HG03066 (cell line): ENCODE measurements around the gene GKN2.
"Not testable (repeated sequence)": the region's sequence is repeated elsewhere in the genome, so short reads cannot be mapped to it uniquely, and the experiment has no call there.

ENCODE experiments used
- ATAC-seq: cut with Tn5 transposase; IDR thresholded peaks from one replicate; pipeline ENCODE4 v1.9.1; 2021; ENCODE audit warnings: low read depth; ENCODE audit not compliant: unreplicated experiment

GKN2 gene

DNA sequence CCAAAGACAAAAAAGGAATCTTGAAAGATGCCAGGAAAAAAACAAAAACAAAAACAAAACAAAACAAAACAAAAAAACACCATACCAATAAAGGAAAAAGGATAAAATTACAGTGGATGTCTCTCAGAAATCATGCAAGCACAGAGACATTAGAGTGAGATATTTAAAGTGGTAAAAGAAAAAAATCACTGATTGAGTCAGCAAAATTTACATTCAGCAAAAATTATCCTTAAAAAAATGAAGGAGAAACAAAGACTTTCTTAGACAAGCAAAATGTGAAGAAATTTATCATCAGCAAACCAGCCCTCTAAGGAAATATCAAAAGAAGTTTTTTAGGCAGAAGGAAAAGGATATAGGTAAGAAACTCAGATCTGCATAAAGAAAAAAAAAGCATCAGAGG is 11.6 kb upstream of the GKN2 start:
- ATAC-seq = no peak

DNA sequence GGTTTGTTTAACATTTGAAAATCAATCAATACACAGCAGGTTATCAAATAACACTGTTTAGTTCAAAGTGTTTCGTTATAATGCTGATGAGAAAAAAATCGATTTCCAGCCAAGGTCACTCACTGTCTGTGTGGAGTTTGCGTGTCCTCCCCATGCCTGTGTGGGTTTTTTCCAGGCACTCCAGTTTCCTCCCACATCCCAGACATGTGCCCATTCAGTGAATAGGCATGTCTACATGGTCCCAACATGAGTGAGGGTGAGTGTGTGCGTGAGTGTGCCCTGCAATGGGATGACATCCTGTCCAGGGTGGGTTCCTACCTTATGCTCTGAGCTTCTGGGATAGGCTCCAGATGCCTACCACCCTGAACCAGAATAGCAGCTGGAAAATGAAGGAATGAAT is 8.7 kb upstream of the GKN2 start:
- ATAC-seq = no peak

DNA sequence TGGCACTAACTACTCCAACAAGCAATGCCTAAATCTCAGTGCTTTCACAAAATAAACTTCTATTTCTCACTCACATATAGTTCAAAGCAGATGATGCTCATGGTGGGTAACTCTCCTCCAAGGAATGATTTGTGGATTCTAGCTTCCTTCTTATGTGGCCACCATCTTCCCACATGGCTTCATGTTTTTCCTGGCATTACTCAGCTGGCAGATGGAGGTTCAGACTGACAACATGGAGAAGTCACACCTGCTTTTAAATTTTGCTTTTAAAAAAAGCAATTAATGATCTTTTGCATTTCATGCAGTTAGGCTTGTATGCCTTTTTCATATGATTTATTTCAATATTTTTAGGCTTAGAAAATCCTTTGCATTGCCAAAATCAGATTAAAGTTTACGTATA is 6.3 kb upstream of the GKN2 start:
- no peak for ATAC-seq

DNA sequence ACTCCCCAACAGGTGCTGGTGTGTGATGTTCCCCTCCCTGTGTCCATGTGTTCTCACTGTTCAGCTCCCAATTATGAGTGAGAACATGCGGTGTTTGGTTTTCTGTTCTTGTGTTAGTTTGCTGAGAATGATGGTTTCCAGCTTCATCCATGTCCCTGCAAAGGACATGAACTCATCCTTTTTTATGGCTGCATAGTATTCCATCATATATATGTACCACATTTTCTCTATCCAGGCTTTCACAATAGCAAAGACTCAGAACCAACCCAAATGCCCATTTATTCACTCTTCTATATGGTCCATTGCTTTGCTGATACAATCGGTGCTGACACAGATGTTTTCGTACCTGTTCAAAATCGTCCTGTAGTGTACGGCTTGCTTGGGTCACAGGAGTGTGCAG is 2.7 kb upstream of the GKN2 start:
- ATAC-seq = not testable (repeated sequence)

DNA sequence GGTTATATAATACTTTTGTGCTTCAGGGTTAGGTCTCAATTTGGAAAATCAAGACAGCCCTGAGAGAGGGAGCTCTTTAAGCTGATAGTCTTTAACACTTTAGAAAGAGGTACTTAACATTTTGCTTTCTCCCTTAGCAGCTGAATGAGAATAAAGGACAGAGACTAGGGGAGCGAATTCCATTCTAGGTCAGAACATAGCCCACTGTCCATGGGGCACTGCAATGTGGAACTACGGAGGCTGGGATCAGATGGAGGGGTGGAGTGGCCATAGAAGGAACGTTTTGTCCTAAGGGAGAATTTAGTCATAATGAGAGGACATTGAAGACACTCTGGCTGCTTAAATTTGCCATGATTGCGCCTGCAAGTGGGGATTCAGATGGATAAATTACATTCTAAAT is 794 bp downstream of the GKN2 start:
- no peak for ATAC-seq

DNA sequence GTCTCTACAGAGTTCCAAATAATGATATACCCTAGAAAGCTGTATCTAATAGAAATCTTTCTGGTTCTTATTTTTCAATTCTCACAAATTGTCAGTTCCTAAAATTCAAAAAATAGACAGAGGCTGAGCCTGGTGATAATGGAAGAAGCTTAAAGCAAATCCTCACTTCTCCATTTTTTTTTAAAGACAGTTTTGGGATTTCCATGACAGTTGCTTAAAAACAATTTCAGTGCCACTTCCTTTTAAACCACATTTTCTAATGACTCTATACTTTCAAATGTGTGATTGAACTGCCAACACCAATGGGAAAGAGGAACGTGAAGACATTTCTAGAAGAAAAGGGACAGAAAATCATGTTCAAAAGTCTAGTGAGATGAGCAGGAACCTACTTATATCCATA is 4.0 kb downstream of the GKN2 start:
- no peak for ATAC-seq

DNA sequence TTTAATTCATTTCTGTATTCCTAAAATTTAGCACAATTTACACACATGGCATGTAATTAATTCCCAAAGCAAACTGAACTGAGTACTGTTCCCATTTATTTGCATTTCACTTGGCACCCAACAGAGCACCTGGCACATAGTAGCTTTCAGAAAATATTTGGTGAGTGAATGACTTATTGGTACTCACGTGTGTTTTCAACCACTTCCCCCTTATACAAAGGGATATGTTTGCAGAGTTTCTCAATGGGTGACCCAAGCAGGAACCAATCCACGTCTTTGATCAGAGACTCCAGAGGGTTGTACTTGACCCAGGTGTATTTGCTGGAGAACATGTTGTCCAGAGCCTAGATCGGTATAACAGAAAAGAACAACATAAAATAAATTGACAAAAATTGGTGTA is 6.6 kb downstream of the GKN2 start:
- no peak for ATAC-seq

DNA sequence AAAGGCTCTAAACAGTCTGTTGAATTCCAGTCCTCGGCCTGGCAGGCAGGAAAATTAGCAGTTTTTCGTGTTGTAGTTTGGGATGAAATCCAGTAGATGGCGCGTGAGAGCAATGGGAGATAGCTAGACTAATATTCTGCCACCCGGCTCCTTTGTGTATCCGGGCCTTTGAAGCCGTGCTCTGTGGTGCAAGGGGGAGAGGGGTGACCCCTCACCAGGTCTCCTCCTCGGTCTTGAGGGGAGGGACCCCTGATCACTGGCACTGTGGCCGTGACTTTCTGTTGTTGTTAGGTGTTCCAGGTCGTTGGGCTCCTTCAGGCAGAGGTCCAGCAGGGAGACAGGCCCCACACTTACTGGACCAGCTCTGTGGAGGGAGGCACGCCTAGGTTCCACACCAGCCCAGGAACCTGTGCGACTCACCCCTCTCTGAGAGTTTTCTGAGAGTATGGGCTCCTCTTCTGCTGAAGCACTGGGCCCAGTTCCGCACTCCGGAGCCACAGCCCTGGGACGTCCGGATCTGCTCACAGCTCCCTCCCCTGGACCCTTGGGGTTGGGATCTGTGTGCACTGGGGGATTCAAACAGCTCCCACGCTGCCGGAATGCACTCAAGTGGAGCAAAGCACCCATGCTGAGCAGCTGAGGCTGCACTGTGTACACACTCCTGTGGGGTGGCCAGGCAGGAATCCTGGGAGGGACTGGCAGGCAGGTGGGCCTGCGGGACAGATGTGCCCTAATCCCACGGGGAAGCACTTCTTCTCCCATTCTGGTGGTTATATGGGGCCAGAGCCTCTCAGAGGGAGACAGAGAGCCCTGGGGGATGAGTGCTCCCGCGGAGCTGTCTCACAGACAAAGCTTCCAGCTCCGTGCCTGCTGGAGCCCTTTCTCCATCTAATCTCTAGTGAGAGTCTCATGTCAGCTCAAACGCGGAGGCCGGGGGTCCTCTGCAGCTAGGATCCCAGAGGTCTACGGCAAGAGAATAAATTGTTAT is 8.8 kb downstream of the GKN2 start:
- no peak for ATAC-seq

DNA sequence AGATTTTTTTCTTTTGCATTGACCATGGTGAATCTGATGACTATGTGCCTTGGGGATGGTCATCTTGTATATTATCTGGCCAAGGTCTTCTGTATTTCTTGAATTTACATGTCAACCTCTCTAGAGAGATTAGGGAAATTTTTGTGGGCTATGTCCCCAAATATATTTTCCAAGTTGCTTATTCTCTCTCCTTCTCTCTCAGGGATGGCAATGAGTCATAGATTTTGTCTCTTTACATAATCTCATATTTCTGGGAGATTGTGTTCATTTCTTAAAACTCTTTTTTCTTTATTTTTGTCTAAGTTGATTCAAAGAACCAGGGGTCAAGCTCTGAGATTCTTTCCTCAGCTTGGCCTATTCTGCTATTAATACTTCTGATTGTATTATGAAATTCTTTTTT is 9.9 kb downstream of the GKN2 start:
- no peak for ATAC-seq

DNA sequence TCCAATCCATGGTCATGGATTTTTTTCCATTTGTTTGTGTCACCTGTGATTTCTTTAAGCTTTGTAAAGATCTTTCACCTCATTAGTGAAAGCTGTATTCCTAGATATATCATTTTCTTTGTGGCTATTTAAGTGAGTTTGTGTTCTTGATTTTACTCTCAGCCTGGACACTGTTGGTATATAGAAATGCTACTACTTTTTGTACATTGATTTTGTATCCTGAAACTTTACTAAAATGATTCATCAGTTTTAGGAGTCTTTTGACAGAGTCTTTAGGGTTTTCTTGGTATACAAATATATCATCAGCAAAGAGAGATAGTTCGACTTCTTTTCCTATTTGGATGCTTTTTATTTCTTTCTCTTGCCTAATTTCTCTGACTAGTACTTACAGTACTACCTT is 12.3 kb downstream of the GKN2 start:
- no peak for ATAC-seq

DNA sequence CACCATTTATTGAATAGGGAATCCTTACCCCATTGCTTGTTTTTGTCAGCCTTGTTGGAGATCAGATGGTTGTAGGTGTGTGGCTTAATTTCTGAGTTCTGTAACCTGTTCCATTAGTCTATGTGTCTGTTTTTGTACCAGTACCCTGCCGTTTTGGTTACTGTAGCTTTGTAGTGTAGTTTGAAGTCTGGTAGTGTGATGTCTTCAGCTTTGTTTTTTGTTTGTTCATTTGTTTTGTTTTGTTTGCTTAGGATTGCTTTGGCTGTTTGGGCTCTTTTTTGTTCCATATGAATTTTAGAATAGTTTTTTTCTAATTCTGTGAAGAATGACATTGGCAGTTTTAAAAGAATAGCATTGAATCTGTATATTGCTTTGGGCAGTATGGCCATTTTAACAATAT is 12.7 kb downstream of the GKN2 start:
- no peak for ATAC-seq

DNA sequence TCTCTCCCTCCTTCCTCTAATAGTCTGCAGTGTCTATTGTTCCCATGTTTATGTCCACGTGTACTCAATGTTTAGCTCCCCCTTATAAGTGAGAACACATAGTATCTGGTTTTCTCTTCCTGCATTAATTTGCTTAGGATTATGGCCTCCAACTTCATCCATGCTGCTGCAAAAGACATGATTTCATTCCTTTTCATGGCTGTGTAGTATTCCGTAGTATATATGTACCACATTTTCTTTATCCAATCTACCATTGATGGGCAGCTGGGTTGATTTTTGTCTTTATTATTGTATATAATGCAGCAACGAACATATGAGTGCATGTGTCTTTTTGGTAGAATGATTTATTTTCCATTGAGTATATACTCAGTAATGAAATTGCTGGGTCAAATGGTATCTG is 13.8 kb downstream of the GKN2 start:
- ATAC-seq = no peak

DNA sequence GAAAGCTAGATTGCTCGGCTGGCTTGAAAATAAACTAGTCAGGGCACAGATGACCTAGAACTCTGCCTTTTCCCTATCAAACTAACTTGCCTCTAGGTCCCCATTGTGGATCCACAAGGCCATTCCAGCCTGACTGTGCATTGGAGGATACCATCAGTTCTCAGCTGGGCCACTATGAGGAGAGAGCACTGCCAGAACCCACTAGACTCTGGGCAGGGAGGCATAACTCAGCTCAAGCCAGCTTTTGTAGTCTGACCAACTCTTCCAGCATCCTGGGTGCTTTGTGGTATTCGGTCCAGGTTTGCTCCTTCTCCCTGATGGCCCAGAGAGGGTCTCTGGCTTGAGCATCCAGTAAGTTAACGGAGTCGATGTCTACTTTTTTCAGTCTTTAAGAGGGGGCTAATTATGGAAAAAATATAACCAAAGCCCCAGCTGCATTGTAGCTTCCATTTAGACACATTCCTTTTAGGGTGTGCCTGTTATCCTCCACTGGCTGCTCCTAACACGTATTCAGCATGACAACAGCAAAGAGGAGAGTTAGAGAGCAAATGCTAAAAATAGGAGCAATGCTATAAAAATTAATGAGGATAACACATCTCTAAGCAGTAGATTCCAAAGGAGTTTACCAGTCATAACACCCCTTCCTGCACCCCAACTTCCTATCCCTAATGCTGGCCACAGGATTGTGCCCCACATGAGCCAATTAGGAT is 15.2 kb downstream of the GKN2 start:
- ATAC-seq = no peak

DNA sequence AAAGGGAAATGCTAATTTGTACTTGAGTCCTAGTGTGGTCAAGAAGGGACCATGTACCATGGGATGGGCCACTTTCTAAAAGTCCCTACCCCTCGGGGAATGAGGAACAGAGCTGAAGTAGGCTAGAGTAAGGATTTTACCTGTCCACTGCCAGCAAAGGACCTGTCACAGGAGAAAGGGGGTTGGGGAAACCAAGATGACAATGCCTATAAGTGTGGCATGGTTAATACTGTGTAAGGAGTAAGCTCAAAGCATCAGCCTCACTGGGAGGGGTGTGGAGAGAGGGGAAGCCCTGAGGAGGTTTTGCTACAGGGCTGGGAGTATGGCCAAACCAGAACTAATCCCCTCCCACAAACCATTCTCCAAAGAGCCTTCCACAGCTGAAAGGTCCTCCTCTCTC is 15.8 kb downstream of the GKN2 start:
- ATAC-seq = no peak

DNA sequence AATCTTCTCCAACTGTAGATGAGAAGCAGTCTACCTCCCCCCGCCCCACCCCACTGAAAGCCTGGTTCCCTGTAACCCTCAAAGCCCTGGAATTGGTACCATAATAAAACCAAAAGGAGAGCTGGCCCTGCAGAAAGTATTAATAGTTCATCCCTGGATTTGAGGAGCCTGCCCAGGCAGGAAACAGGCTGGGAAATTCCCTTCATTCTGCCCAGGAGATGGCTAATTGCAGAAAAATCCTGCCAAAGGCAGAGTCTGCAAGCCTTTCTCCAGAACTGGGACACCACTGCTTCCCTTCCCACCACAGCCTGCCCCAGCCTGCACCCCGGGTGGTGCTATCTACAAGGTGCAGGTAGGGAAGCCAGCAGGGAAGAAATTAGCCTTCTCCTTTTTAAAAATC is 16.3 kb downstream of the GKN2 start:
- no peak for ATAC-seq

DNA sequence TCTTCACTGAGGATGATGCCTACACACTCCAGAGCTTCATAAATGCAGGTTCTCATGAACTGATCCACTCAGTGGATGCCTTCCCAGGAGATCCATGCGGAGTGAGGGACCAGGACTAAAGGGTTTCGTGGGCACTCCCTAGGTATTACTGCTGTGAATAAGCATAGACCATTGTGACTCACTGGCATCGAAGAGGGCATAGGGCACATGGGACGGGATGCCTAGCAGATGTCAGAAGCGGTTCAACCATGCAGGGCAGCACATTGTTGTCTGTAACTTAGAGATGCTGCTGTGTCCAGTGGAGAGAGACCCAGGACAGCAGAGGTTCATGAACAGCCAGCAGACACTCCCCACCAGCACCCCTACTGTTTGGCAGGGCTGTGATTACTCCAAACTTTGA is 17.2 kb downstream of the GKN2 start:
- ATAC-seq = no peak

DNA sequence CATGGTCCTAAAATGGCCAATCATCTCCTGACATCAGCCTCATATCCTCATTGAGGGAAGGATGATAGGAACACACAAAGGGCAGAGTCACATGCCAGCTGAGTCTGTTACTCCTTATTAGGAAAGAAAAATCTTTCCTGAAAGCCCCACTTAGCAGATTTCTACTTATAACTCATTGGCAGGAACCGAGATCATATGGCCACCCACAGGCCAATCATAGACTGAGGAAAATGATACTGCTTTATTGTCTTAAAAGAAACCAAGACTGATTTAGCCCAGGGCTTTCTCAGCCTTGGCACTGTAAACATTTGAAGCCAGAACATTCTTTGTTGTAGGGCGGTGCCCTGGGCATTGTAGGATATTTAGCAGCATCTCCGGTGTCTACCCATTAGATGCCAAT is 18.7 kb downstream of the GKN2 start:
- ATAC-seq = no peak

DNA sequence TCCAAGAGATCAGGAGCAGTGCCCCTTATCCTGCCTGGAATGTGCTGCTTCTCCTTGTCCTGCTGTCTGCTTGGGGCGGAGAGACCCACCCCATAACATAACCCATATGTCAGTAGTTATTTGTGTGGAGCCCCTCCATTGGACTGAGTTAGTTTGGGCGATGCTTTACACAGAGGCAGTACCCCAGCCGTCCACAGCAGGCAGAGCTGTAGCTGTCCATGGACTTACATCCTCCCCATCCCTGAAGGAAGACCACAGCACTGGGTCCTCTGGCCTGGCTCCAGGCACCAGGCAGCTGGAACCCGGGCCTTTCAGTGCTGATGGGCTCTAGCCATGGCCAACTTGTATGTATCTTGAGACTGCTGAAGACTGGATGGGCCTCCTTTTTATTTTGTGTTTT is 20.3 kb downstream of the GKN2 start:
- no peak for ATAC-seq

DNA sequence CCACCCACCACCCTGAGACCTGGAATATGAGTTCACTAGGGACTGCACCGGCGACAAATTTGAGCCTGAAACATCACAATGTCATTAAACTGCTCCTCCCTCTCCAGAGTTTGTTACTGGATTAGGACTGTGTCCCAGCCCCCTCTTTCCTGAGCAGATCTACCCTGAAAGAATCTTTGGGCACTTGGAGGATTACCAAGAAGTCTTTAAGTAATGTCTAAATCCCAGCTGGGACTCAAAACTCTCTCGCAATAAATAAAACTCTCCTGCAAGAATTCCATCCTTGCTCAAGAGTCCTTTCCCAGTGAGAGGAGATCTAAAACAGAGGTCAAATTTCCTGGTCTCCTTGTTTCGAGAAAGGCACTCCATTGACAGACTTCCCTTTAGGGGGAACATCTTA is 20.9 kb downstream of the GKN2 start:
- no peak for ATAC-seq

DNA sequence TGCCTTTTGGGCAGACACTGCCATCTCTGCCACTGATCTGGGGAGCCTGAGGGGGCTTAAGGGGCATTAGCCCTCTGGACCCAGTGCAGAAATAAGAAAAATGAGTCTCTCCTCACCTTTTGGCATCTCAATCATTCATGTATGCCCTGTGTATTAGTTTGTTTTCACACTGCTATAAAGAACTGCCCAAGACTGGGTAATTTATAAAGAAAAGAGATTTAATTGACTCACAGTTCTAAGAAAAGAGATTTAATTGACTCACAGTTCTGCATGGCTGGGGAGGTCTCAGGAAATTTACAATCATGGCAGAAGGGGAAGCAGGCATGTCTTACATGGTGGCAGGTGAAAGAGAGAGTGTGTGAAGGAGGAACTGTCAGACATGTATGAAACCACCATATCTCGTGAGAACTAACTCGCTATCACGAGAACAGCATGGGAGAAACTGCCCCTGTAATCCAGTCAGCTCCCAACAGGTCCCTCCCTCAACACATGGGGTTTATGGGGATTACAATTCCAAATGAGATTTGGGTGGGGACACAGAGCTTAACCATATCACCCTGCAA is 21.5 kb downstream of the GKN2 start:
- no peak for ATAC-seq

DNA sequence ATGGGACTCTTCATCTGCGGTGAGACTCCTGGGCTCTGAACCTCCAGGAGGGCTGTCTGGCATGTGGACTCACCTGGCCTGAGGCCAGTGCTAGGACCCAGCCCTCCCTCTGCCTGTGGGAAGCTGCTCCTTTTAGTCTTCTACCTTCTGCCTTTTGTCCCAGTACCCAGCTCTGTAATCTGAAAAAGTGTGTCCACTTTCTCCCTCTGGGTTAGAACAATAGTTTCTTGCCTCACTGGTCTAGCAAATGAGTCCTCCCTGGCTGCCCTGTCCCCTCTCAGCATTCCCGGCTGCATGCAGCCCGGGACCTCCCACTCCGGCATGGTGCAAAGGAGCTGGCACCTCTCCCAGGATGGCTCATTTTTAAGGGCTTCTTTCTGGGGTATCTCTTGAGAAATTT is 25.9 kb downstream of the GKN2 start:
- ATAC-seq = no peak
